ENCODE measurements around the gene LMOD3.

Gene LMOD3

GRCh38 chr3:69097407-69098086, 24.8 kb downstream of the LMOD3 start:
- H3K4me3 ChIP-seq (ENCODE audit: low read depth, low read length): no peak overlapping the region
- no peak for DNase-seq (ENCODE audit: low read depth)
- TF ChIP-seq CTCF (IDR thresholded peaks at IDR 0.05; ENCODE audit: low read depth, low read length, missing control alignments): no peak

- DNase-seq (ENCODE audit: low read depth): no peak
- no peak overlapping the region for H3K4me3 ChIP-seq (ENCODE audit: low read depth, low read length)
- TF ChIP-seq CTCF (IDR thresholded peaks at IDR 0.05; ENCODE audit: low read depth, low read length, missing control alignments): no peak
Observed at GRCh38 chr3:69096299-69096698, 26.1 kb downstream of the LMOD3 start.

GRCh38 chr3:69095636-69096035, 26.8 kb downstream of the LMOD3 start:
- no peak for TF ChIP-seq CTCF (IDR thresholded peaks at IDR 0.05; ENCODE audit: low read depth, low read length, missing control alignments)
- no peak for DNase-seq (ENCODE audit: low read depth)
- H3K4me3 ChIP-seq (ENCODE audit: low read depth, low read length): no peak overlapping the region

- TF ChIP-seq CTCF (IDR thresholded peaks at IDR 0.05; ENCODE audit: low read depth, low read length, missing control alignments): no peak
- DNase-seq (ENCODE audit: low read depth): no peak
- no peak overlapping the region for H3K4me3 ChIP-seq (ENCODE audit: low read depth, low read length)
Observed at GRCh38 chr3:69094467-69095205, 27.8 kb downstream of the LMOD3 start.

GRCh38 chr3:69092030-69092516, 30.3 kb downstream of the LMOD3 start:
- TF ChIP-seq CTCF (IDR thresholded peaks at IDR 0.05; ENCODE audit: low read depth, low read length, missing control alignments): no peak
- peak overlapping the region; percentile 14 for H3K4me3 ChIP-seq (ENCODE audit: low read depth, low read length)
- no peak for DNase-seq (ENCODE audit: low read depth)

- peak overlapping the region; percentile 34 for H3K4me3 ChIP-seq (ENCODE audit: low read depth, low read length)
- no peak for TF ChIP-seq CTCF (IDR thresholded peaks at IDR 0.05; ENCODE audit: low read depth, low read length, missing control alignments)
- DNase-seq (ENCODE audit: low read depth): no peak
Observed at GRCh38 chr3:69091389-69092029, 30.9 kb downstream of the LMOD3 start.
